ENCODE measurements around the gene SELENOH. TPM values are rescaled to one million over a fixed set of nuclear protein-coding genes. Genes with fewer than 3 reads are reported as not detected.

Gene SELENOH
- total and polyA plus RNA-seq, 2 of the 8 experiments (the other 6 are each of a cell fraction or from before 2014, with no cell fraction given): 243 to 264 TPM

GRCh38 chr11:57742087-57742452 lies 779 bp downstream of the SELENOH start:
- peaks cover 0 to 9% (median 3%) of the 10 kb centered on the region in 4 experiments; a peak in 4 of 7 replicates for H3K4me1 ChIP-seq (replicated peaks in 1 of 4; ENCODE audit: control insufficient read depth in 3 of 4, insufficient read depth in 4 of 4, low read length in 3 of 4)
- ChIA-PET CTCF (ENCODE audit: partially characterized antibody) (interaction anchor here (0.8 to 12.1 kb wide), 5 partner anchors 9 to 60 kb away, joined by 3 to 182 read pairs (median 5); partner anchors contain the start of gene BTBD18), POLR2A (ENCODE audit: partially characterized antibody) (interaction anchor here (0.6 to 5.8 kb wide), 30 partner anchors 9 to 312 kb away, joined by 3 to 30 read pairs (median 6); partner anchors contain the start of genes BTBD18, CTNND1, MED19 and RTN4RL2)
- no peaks in the 10 kb centered on the region; the same call in 1 of the 2 replicates for H3K79me1 ChIP-seq (ENCODE audit: low read depth, low read length)
- peaks cover 0 to 4% of the 10 kb centered on the region in 2 experiments for H4K20me1 ChIP-seq (replicated peaks in 1 of 2; ENCODE audit: control insufficient read depth in 1 of 2, insufficient read depth in 2 of 2, low read length in 2 of 2)
- H2BK5ac ChIP-seq (ENCODE audit: low read depth, low read length): 0 out of 2 replicates have a peak overlapping the region, but pooled peaks have one; percentile 72
- no peak overlapping the region for H2BK120ac ChIP-seq (replicated peaks; ENCODE audit: low read depth, low read length)
- peaks cover 15 to 52% (median 38%) of the 10 kb centered on the region in 4 experiments for H3K36me3 ChIP-seq (ENCODE audit: control insufficient read depth in 2 of 4, insufficient read depth in 4 of 4, low read length in 3 of 4)
- DNase-seq (ENCODE audit: low read depth in 1 of 2, low spot score in 2 of 2) (no peak), FAIRE-seq (no peak)
- H4K5ac ChIP-seq (ENCODE audit: insufficient read length, low read depth, low read length): no peak overlapping the region
- peak overlapping the region; percentile 65 to 88 for H3K4me2 ChIP-seq (ENCODE audit: insufficient read depth in 1 of 2, low read depth in 2 of 2, low read length in 2 of 2)
- 10% methylated on average over 10 of the region's 10 CpGs; no CpG with 5 or more reads in 1 of the 2 experiments for WGBS, 2 experiments (ENCODE audit: extremely low coverage in 1 of 2, insufficient coverage in 1 of 2, insufficient read length in 1 of 2, insufficient replicate concordance in 2 of 2, low coverage in 1 of 2, low lambda C conversion rate in 2 of 2, missing lambda C conversion rate in 1 of 2)
- no peak overlapping the region for H3K14ac ChIP-seq (ENCODE audit: insufficient read length)
- H4K91ac ChIP-seq (replicated peaks; ENCODE audit: insufficient read length, low read length): no peak overlapping the region
- peak overlapping the region; percentile 65 for H3K56ac ChIP-seq (replicated peaks; ENCODE audit: insufficient read length, low read depth, low read length)
- H2AK5ac ChIP-seq (ENCODE audit: low read depth, low read length): no peak overlapping the region
- H3K23ac ChIP-seq (ENCODE audit: insufficient read length): no peak overlapping the region
- H2BK20ac ChIP-seq (ENCODE audit: low read length): no peak overlapping the region
- H3K4ac ChIP-seq (replicated peaks; ENCODE audit: insufficient read length, low read depth, low read length): peak overlapping the region; percentile 36
- peak overlapping the region; percentile 85 for H4K8ac ChIP-seq (ENCODE audit: extremely low read depth, insufficient read depth, low read length)
- H3K18ac ChIP-seq (ENCODE audit: extremely low read depth, low read length): no peak overlapping the region
- no peaks in the 10 kb centered on the region; the same call in 1 of the 2 replicates for H3K23me2 ChIP-seq (ENCODE audit: low read depth, low read length)
- H2BK12ac ChIP-seq (ENCODE audit: low read depth, low read length): no peak overlapping the region
- no peaks in the 10 kb centered on the region for H3K27me3 ChIP-seq (replicated peaks in 1 of 4; ENCODE audit: control insufficient read depth in 3 of 4, extremely low read depth in 1 of 4, insufficient read depth in 3 of 4, low read length in 3 of 4)
- H3K27ac ChIP-seq (ENCODE audit: low read depth, low read length): peak overlapping the region; percentile 83
- no peak overlapping the region for H2BK15ac ChIP-seq (ENCODE audit: low read length)
- H2AFZ ChIP-seq (ENCODE audit: low read length): no peak overlapping the region
- peak overlapping the region; percentile 76 to 99 (median 92) for H3K4me3 ChIP-seq (ENCODE audit: extremely low read depth in 1 of 4, insufficient read depth in 2 of 4, low read depth in 3 of 4, low read length in 4 of 4)
- H3K9me3 ChIP-seq (ENCODE audit: insufficient read depth in 2 of 2, low read depth in 1 of 2, low read length in 1 of 2): no peaks in the 10 kb centered on the region
- peaks cover 0 to 14% of the 10 kb centered on the region in 2 experiments; a peak in 3 of 4 replicates for H3K79me2 ChIP-seq (ENCODE audit: control insufficient read depth in 1 of 2, insufficient read depth in 2 of 2, low read length in 2 of 2)
- H3K9ac ChIP-seq (replicated peaks in 1 of 4; ENCODE audit: extremely low read depth in 1 of 4, low read depth in 3 of 4, low read length in 3 of 4): peak overlapping the region; percentile 75 to 90 (median 88)
